Muscle layer of colon (tissue), 2 donors: ENCODE measurements around the gene DHRS13.

Source experiments
- H3K27ac ChIP-seq: one replicate; pipeline ENCODE4 v1.7.0; 2013; ENCODE audit warnings: low read depth, mild to moderate bottlenecking, low read length, moderate library complexity
- H3K27me3 ChIP-seq, 2 donors: one replicate each; pipeline ENCODE4 v1.7.0; 2013; ENCODE audit warnings: low read length in 2 of 2, mild to moderate bottlenecking in 2 of 2; ENCODE audit not compliant: insufficient read depth in 2 of 2, control insufficient read depth in 1 of 2
- H3K36me3 ChIP-seq: one replicate; pipeline ENCODE4 v1.7.0; 2013; ENCODE audit warnings: mild to moderate bottlenecking, low read length; ENCODE audit not compliant: insufficient read depth
- H3K4me1 ChIP-seq: one replicate; pipeline ENCODE4 v1.7.0; 2013; ENCODE audit warnings: mild to moderate bottlenecking, low read length; ENCODE audit not compliant: insufficient read depth
- H3K4me3 ChIP-seq, 2 donors: one replicate each; pipeline ENCODE4 v1.7.0; 2013; ENCODE audit warnings: low read length in 2 of 2, low read depth in 1 of 2, mild to moderate bottlenecking in 1 of 2, moderate library complexity in 1 of 2
- H3K9ac ChIP-seq: one replicate; pipeline ENCODE4 v1.7.0; 2013; ENCODE audit warnings: low read length
- H3K9me3 ChIP-seq: one replicate; pipeline ENCODE4 v1.7.0; 2013; ENCODE audit warnings: mild to moderate bottlenecking, low read length
- donor health status: abdominal sarcoma.
- donor health status: Adenocarcinoma of cecum.

Gene DHRS13

GRCh38 chr17:28862561-28862960, 40.3 kb downstream of the DHRS13 start:
- H3K4me1 ChIP-seq: no peaks in the 10 kb centered on the region
- no peak overlapping the region for H3K9ac ChIP-seq
- peaks cover 25% of the 10 kb centered on the region for H3K36me3 ChIP-seq
- no peak overlapping the region for H3K4me3 ChIP-seq
- no peak overlapping the region for H3K27ac ChIP-seq
- H3K27me3 ChIP-seq: no peaks in the 10 kb centered on the region
- H3K9me3 ChIP-seq: no peaks in the 10 kb centered on the region

GRCh38 chr17:28861393-28862203, 41.3 kb downstream of the DHRS13 start:
- H3K9ac ChIP-seq: no peak overlapping the region
- no peak overlapping the region for H3K4me3 ChIP-seq
- H3K27me3 ChIP-seq: no peaks in the 10 kb centered on the region
- no peak overlapping the region for H3K27ac ChIP-seq
- no peaks in the 10 kb centered on the region for H3K9me3 ChIP-seq
- H3K4me1 ChIP-seq: no peaks in the 10 kb centered on the region
- H3K36me3 ChIP-seq: peaks cover 25% of the 10 kb centered on the region

GRCh38 chr17:28860363-28860808, 42.5 kb downstream of the DHRS13 start:
- no peak overlapping the region for H3K9ac ChIP-seq
- peaks cover 29% of the 10 kb centered on the region for H3K36me3 ChIP-seq
- no peak overlapping the region for H3K27ac ChIP-seq
- H3K27me3 ChIP-seq: no peaks in the 10 kb centered on the region
- H3K4me3 ChIP-seq: no peak overlapping the region
- peaks cover 4% of the 10 kb centered on the region for H3K4me1 ChIP-seq
- no peaks in the 10 kb centered on the region for H3K9me3 ChIP-seq

GRCh38 chr17:28858801-28859355, 44.0 kb downstream of the DHRS13 start:
- no peak overlapping the region for H3K4me3 ChIP-seq
- no peak overlapping the region for H3K9ac ChIP-seq
- H3K36me3 ChIP-seq: peaks cover 29% of the 10 kb centered on the region
- H3K27ac ChIP-seq: no peak overlapping the region
- H3K4me1 ChIP-seq: peaks cover 10% of the 10 kb centered on the region
- no peaks in the 10 kb centered on the region for H3K9me3 ChIP-seq
- no peaks in the 10 kb centered on the region for H3K27me3 ChIP-seq

GRCh38 chr17:28857905-28858800, 44.7 kb downstream of the DHRS13 start:
- Histone ChIP-seq H3K27ac (no peak overlapping the region), H3K4me3 (no peak overlapping the region), H3K4me1 (peaks cover 10% of the 10 kb centered on the region), H3K9ac (no peak overlapping the region), H3K27me3 (no peaks in the 10 kb centered on the region), H3K9me3 (no peaks in the 10 kb centered on the region), H3K36me3 (peaks cover 29% of the 10 kb centered on the region)

- Histone ChIP-seq H3K27me3 (no peaks in the 10 kb centered on the region), H3K36me3 (peaks cover 29% of the 10 kb centered on the region), H3K9me3 (no peaks in the 10 kb centered on the region), H3K4me3 (no peak overlapping the region), H3K27ac (no peak overlapping the region), H3K9ac (no peak overlapping the region), H3K4me1 (peaks cover 10% of the 10 kb centered on the region)
These were observed 46.8 kb downstream of the DHRS13 start for GRCh38 chr17:28856028-28856574.

GRCh38 chr17:28855336-28855679, 47.6 kb downstream of the DHRS13 start:
- peaks cover 10% of the 10 kb centered on the region for H3K4me1 ChIP-seq
- peak overlapping the region; percentile 74 for H3K27ac ChIP-seq
- H3K9ac ChIP-seq: peak overlapping the region; percentile 69
- H3K9me3 ChIP-seq: no peaks in the 10 kb centered on the region
- H3K4me3 ChIP-seq: peak overlapping the region; percentile 66 to 73
- peaks cover 24% of the 10 kb centered on the region for H3K36me3 ChIP-seq
- no peaks in the 10 kb centered on the region for H3K27me3 ChIP-seq

GRCh38 chr17:28854457-28855335, 48.2 kb downstream of the DHRS13 start, which contains the start of gene ERAL1:
Gene ERAL1 (plus strand): TSS chr17:28855016. CDS start chr17:28855035, 19 bp downstream.
- no peaks in the 10 kb centered on the region for H3K9me3 ChIP-seq
- peak within 1 kb of the TSS; percentile 66 to 73 for H3K4me3 ChIP-seq
- peak within 1 kb of the TSS; percentile 69 for H3K9ac ChIP-seq
- H3K36me3 ChIP-seq: peaks cover 22% of the 10 kb centered on the region
- H3K4me1 ChIP-seq: peaks cover 10% of the 10 kb centered on the region
- H3K27ac ChIP-seq: peak within 1 kb of the TSS; percentile 74
- H3K27me3 ChIP-seq: no peaks in the 10 kb centered on the region

GRCh38 chr17:28853295-28853694, 49.6 kb downstream of the DHRS13 start:
- Histone ChIP-seq H3K9ac (no peak overlapping the region), H3K27me3 (no peaks in the 10 kb centered on the region), H3K27ac (no peak overlapping the region), H3K4me3 (no peak overlapping the region), H3K36me3 (peaks cover 12% of the 10 kb centered on the region), H3K9me3 (no peaks in the 10 kb centered on the region), H3K4me1 (peaks cover 10% of the 10 kb centered on the region)

- Histone ChIP-seq H3K36me3 (no peaks in the 10 kb centered on the region), H3K9me3 (no peaks in the 10 kb centered on the region), H3K4me1 (peaks cover 2% of the 10 kb centered on the region), H3K27me3 (no peaks in the 10 kb centered on the region), H3K4me3 (no peak overlapping the region), H3K9ac (no peak overlapping the region), H3K27ac (no peak overlapping the region)
These were observed 53.6 kb downstream of the DHRS13 start for GRCh38 chr17:28849281-28849680.
